Measurements from ENCODE around the gene ANKRD61.
"Not testable (repeated sequence)": the region's sequence is repeated elsewhere in the genome, so short reads cannot be mapped to it uniquely, and the experiment has no call there.

The ANKRD61 gene

GRCh38 chr7:6030988-6031387 lies at the start of gene ANKRD61:
Gene ANKRD61 (plus strand): TSS chr7:6031376. CDS start chr7:6031376, 0 bp downstream.
- no peak for DNase-seq (ENCODE audit: low spot score)

- not testable (repeated sequence) for DNase-seq (ENCODE audit: low spot score)
Observed at GRCh38 chr7:5987061-5987460, 44.1 kb upstream of the ANKRD61 start.

- peak; percentile 62 for DNase-seq (ENCODE audit: low spot score)
Observed at GRCh38 chr7:5997210-5997808, 33.9 kb upstream of the ANKRD61 start.

- DNase-seq (ENCODE audit: low spot score) = no peak
Observed at GRCh38 chr7:6007386-6007785, 23.8 kb upstream of the ANKRD61 start.

- DNase-seq (ENCODE audit: low spot score) = not testable (repeated sequence)
Observed at GRCh38 chr7:6007835-6008590, 23.2 kb upstream of the ANKRD61 start.

GRCh38 chr7:6008668-6009611 lies 22.2 kb upstream of the ANKRD61 start, which contains the start of the genes AIMP2 and PMS2:
Gene AIMP2 (plus strand): TSS chr7:6009272. CDS start chr7:6009364, 92 bp downstream.
Gene PMS2 (minus strand): TSS chr7:6009049. CDS start chr7:6009019, 30 bp downstream.
- DNase-seq (ENCODE audit: low spot score) = peak; percentile 98

- DNase-seq (ENCODE audit: low spot score) = not testable (repeated sequence)
Observed at GRCh38 chr7:6010370-6010769, 20.8 kb upstream of the ANKRD61 start.

GRCh38 chr7:6011541-6011940 lies 19.6 kb upstream of the ANKRD61 start:
- no peak for DNase-seq (ENCODE audit: low spot score)

- DNase-seq (ENCODE audit: low spot score) = no peak
Observed at GRCh38 chr7:6012355-6013104, 18.6 kb upstream of the ANKRD61 start.

- peak; percentile 72 for DNase-seq (ENCODE audit: low spot score)
Observed at GRCh38 chr7:6015917-6016652, 15.1 kb upstream of the ANKRD61 start.

- DNase-seq (ENCODE audit: low spot score) = no peak
Observed at GRCh38 chr7:6016653-6016966, 14.6 kb upstream of the ANKRD61 start.

GRCh38 chr7:6020371-6021286 lies 10.5 kb upstream of the ANKRD61 start:
- DNase-seq (ENCODE audit: low spot score) = no peak

GRCh38 chr7:6022707-6023106 lies 8.5 kb upstream of the ANKRD61 start:
- no peak for DNase-seq (ENCODE audit: low spot score)

- DNase-seq (ENCODE audit: low spot score) = no peak
Observed at GRCh38 chr7:6023974-6024435, 7.2 kb upstream of the ANKRD61 start.

GRCh38 chr7:6026011-6026819 lies 5.0 kb upstream of the ANKRD61 start:
- DNase-seq (ENCODE audit: low spot score) = peak; percentile 80

- DNase-seq (ENCODE audit: low spot score) = no peak
Observed at GRCh38 chr7:6026820-6027311, 4.3 kb upstream of the ANKRD61 start.

GRCh38 chr7:6027806-6028365 lies 3.3 kb upstream of the ANKRD61 start:
- DNase-seq (ENCODE audit: low spot score) = no peak

- DNase-seq (ENCODE audit: low spot score) = no peak
Observed at GRCh38 chr7:6028563-6028962, 2.6 kb upstream of the ANKRD61 start.

Data from D341Med (cell line).